Measurements from ENCODE around the gene B4GALT6. TPM values are rescaled to one million over a fixed set of nuclear protein-coding genes. Genes with fewer than 3 reads are reported as not detected.

Gene B4GALT6
- total RNA-seq, 1 experiment from 2014 or later = 16.1 TPM

DNA sequence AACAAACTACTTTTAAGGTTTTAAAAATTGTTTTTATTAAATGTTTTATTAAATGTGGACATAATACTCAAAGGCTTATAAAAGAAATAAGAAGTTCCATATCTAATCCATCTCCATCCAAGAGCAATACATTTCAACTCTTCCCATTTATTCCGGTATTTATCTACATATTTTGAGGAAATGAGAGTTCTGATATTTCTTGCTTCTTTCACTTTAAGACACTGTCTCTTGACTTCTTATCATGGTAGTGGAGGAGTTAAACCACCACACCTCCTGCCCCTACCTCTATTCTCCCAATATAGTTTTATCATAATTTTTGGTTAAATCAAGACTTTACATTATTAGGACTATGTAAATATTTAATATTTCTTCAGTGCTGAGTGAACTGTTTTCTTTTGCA lies 52.0 kb downstream of the B4GALT6 start:
- H4K20me1 ChIP-seq (ENCODE audit: insufficient read depth) = no peaks in the 10 kb centered on the region
- DNase-seq (ENCODE audit: low read depth, low spot score) = no peak
- no peak overlapping the region for H3K9ac ChIP-seq (ENCODE audit: low read length)
- H3K9me2 ChIP-seq (ENCODE audit: insufficient read depth) = no peaks in the 10 kb centered on the region
- no peak overlapping the region for H3K4me3 ChIP-seq (replicated peaks in 1 of 2; ENCODE audit: low read depth in 1 of 2, low read length in 2 of 2)
- H3K36me3 ChIP-seq (ENCODE audit: control insufficient read depth in 1 of 2, insufficient read depth in 2 of 2, low read length in 2 of 2) = no peaks in the 10 kb centered on the region
- H3K27ac ChIP-seq (ENCODE audit: low read depth, low read length) = no peak overlapping the region
- TF ChIP-seq POLR2AphosphoS5 (IDR thresholded peaks at IDR 0.05; ENCODE audit: low read depth, low read length) (no peak), EGR1 (IDR thresholded peaks at IDR 0.05; ENCODE audit: low read depth) (no peak), ELF1 (IDR thresholded peaks at IDR 0.05; ENCODE audit: borderline replicate concordance, low read depth) (no peak), MAX (IDR thresholded peaks at IDR 0.05) (no peak), SRF (IDR thresholded peaks at IDR 0.05; ENCODE audit: low read depth) (no peak), CEBPB (IDR thresholded peaks at IDR 0.05; ENCODE audit: low read depth) (no peak), CTCF (IDR thresholded peaks at IDR 0.05 in 2 of 3, conservative IDR thresholded peaks at IDR 0.05 in 1 of 3; ENCODE audit: borderline replicate concordance in 1 of 3, insufficient read depth in 1 of 3, low read depth in 2 of 3, low read length in 2 of 3) (no peak), YY1 (IDR thresholded peaks at IDR 0.05; ENCODE audit: extremely low read depth, insufficient replicate concordance, low read depth, low read length) (no peak), SP1 (IDR thresholded peaks at IDR 0.05; ENCODE audit: low read depth) (no peak)
- intact Hi-C loops (cut with micrococcal nuclease) = no loop called here
- H3K79me2 ChIP-seq (ENCODE audit: insufficient read depth, low read length) = no peaks in the 10 kb centered on the region
- ChIA-PET CTCF (no interaction called here), POLR2A (no interaction called here), RAD21 (ENCODE audit: low non-redundant PET in 1 of 2, low total read pairs in 2 of 2, uncharacterized antibody in 2 of 2, unreplicated experiment in 2 of 2) (no interaction called here)
- H3K27me3 ChIP-seq (ENCODE audit: insufficient read depth, low read length) = no peaks in the 10 kb centered on the region
- no TSS peak for BruUV-seq (replicated peaks)
- no peak overlapping the region for H3K4me2 ChIP-seq (ENCODE audit: low read length)
- no peak for ATAC-seq
- no peak overlapping the region for H2AFZ ChIP-seq (ENCODE audit: low read depth, low read length, poor library complexity, severe bottlenecking)
- no peaks in the 10 kb centered on the region for H3K4me1 ChIP-seq (ENCODE audit: control insufficient read depth in 1 of 2, insufficient read depth in 2 of 2, low read length in 2 of 2)
- H3K9me3 ChIP-seq (ENCODE audit: control insufficient read depth in 1 of 2, insufficient read depth in 1 of 2, low read depth in 1 of 2, low read length in 2 of 2) = no peaks in the 10 kb centered on the region

DNA sequence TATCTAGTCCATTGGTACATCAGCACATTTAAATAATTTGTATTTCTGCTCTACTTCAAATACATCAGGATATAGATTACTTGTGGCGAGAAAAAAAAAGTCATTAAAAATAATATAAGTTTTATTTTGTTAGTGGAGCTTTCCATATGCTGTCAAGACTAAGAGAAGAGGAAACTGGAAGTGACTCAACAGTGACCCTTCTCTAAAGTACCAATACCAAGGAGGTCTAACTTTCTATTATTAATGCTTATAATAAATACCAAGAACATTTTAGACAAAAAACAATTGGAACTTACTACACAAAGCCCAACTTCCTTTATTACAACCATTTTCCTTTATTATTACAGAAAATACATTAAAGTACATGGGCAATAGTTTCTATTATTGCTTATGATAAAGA lies 52.9 kb downstream of the B4GALT6 start:
- ChIA-PET RAD21 (ENCODE audit: low non-redundant PET in 1 of 2, low total read pairs in 2 of 2, uncharacterized antibody in 2 of 2, unreplicated experiment in 2 of 2) (no interaction called here), CTCF (no interaction called here), POLR2A (no interaction called here)
- no peaks in the 10 kb centered on the region for H3K79me2 ChIP-seq (ENCODE audit: insufficient read depth, low read length)
- no peak for TF ChIP-seq MAX (IDR thresholded peaks at IDR 0.05)
- TF ChIP-seq SRF (IDR thresholded peaks at IDR 0.05; ENCODE audit: low read depth) = no peak
- TF ChIP-seq ELF1 (IDR thresholded peaks at IDR 0.05; ENCODE audit: borderline replicate concordance, low read depth) = no peak
- no peak for TF ChIP-seq TCF7L2 (IDR thresholded peaks at IDR 0.05; ENCODE audit: borderline replicate concordance, extremely low read depth, insufficient read depth, insufficient read length)
- TF ChIP-seq REST (IDR thresholded peaks at IDR 0.05; ENCODE audit: low read depth) = no peak
- no peak for TF ChIP-seq JUND (IDR thresholded peaks at IDR 0.05)
- no peak for TF ChIP-seq RAD21 (IDR thresholded peaks at IDR 0.05; ENCODE audit: low read depth)
- no peak for TF ChIP-seq ZNF274 (IDR thresholded peaks at IDR 0.05; ENCODE audit: low read depth, low read length)
- no peak for TF ChIP-seq ZFX (IDR thresholded peaks at IDR 0.05)
- TF ChIP-seq SIN3A (IDR thresholded peaks at IDR 0.05; ENCODE audit: low read depth) = no peak
- no peak for TF ChIP-seq CEBPB (IDR thresholded peaks at IDR 0.05; ENCODE audit: low read depth)
- H3K4me3 ChIP-seq (replicated peaks in 1 of 2; ENCODE audit: low read depth in 1 of 2, low read length in 2 of 2) = no peak overlapping the region
- no TSS peak for BruUV-seq (replicated peaks)
- H3K9me2 ChIP-seq (ENCODE audit: insufficient read depth) = no peaks in the 10 kb centered on the region
- no peak for ATAC-seq
- no peak overlapping the region for H3K27ac ChIP-seq (ENCODE audit: low read depth, low read length)
- no peak overlapping the region for H3K9ac ChIP-seq (ENCODE audit: low read length)
- intact Hi-C loops (cut with micrococcal nuclease) = no loop called here
- no peaks in the 10 kb centered on the region for H3K27me3 ChIP-seq (ENCODE audit: insufficient read depth, low read length)
- no peak overlapping the region for H2AFZ ChIP-seq (ENCODE audit: low read depth, low read length, poor library complexity, severe bottlenecking)
- H3K9me3 ChIP-seq (ENCODE audit: control insufficient read depth in 1 of 2, insufficient read depth in 1 of 2, low read depth in 1 of 2, low read length in 2 of 2) = no peaks in the 10 kb centered on the region
- H3K36me3 ChIP-seq (ENCODE audit: control insufficient read depth in 1 of 2, insufficient read depth in 2 of 2, low read length in 2 of 2) = no peaks in the 10 kb centered on the region
- H3K4me2 ChIP-seq (ENCODE audit: low read length) = no peak overlapping the region
- H4K20me1 ChIP-seq (ENCODE audit: insufficient read depth) = no peaks in the 10 kb centered on the region
- H3K4me1 ChIP-seq (ENCODE audit: control insufficient read depth in 1 of 2, insufficient read depth in 2 of 2, low read length in 2 of 2) = no peaks in the 10 kb centered on the region
- no peak for DNase-seq (ENCODE audit: low read depth, low spot score)
